ENCODE results near the gene MAPK10. TPM values are rescaled to one million over a fixed set of nuclear protein-coding genes. Genes with fewer than 3 reads are reported as not detected.
"Not testable (repeated sequence)": the region's sequence is repeated elsewhere in the genome, so short reads cannot be mapped to it uniquely, and the experiment has no call there.

The MAPK10 gene
- total RNA-seq, 1 donor from 2014 or later: 0.13 TPM

- DNase-seq (ENCODE audit: low read depth in 2 of 2): peak in 1 of 2 donors; percentile 1
These were observed 20.9 kb downstream of the MAPK10 start for GRCh38 chr4:86338989-86339388.

GRCh38 chr4:86338521-86338920 is 21.3 kb downstream of the MAPK10 start:
- no peak for DNase-seq (ENCODE audit: low read depth in 2 of 2)

- DNase-seq (ENCODE audit: low read depth in 2 of 2): no peak
These were observed 25.7 kb downstream of the MAPK10 start for GRCh38 chr4:86334020-86334750.

- DNase-seq (ENCODE audit: low read depth in 2 of 2): no peak
These were observed 26.6 kb downstream of the MAPK10 start for GRCh38 chr4:86333236-86333635.

GRCh38 chr4:86330961-86331742 is 28.7 kb downstream of the MAPK10 start:
- no peak for DNase-seq (ENCODE audit: low read depth in 2 of 2)

- DNase-seq (ENCODE audit: low read depth in 2 of 2): not testable (repeated sequence)
These were observed 29.4 kb downstream of the MAPK10 start for GRCh38 chr4:86330411-86330810.

- no peak for DNase-seq (ENCODE audit: low read depth in 2 of 2)
These were observed 30.4 kb downstream of the MAPK10 start for GRCh38 chr4:86329431-86329830.

GRCh38 chr4:86326400-86326799 is 33.5 kb downstream of the MAPK10 start:
- DNase-seq (ENCODE audit: low read depth in 2 of 2): no peak

- DNase-seq (ENCODE audit: low read depth in 2 of 2): no peak
These were observed 40.5 kb downstream of the MAPK10 start for GRCh38 chr4:86319390-86319789.

GRCh38 chr4:86315579-86315978 is 44.3 kb downstream of the MAPK10 start:
- DNase-seq (ENCODE audit: low read depth in 2 of 2): no peak

- no peak for DNase-seq (ENCODE audit: low read depth in 2 of 2)
These were observed 46.2 kb downstream of the MAPK10 start for GRCh38 chr4:86313656-86314055.

- DNase-seq (ENCODE audit: low read depth in 2 of 2): peak in 1 of 2 donors; percentile 11
These were observed 52.4 kb downstream of the MAPK10 start for GRCh38 chr4:86307432-86307831.

- no peak for DNase-seq (ENCODE audit: low read depth in 2 of 2)
These were observed 53.0 kb downstream of the MAPK10 start for GRCh38 chr4:86306816-86307215.

- DNase-seq (ENCODE audit: low read depth in 2 of 2): no peak
These were observed 57.0 kb downstream of the MAPK10 start for GRCh38 chr4:86302830-86303229.

- DNase-seq (ENCODE audit: low read depth in 2 of 2): peak; percentile 84 to 89
These were observed 57.6 kb downstream of the MAPK10 start for GRCh38 chr4:86302251-86302650.

- DNase-seq (ENCODE audit: low read depth in 2 of 2): no peak
These were observed 59.3 kb downstream of the MAPK10 start for GRCh38 chr4:86300516-86300915.

GRCh38 chr4:86296865-86297264 is 63.0 kb downstream of the MAPK10 start:
- DNase-seq (ENCODE audit: low read depth in 2 of 2): no peak

- no peak for DNase-seq (ENCODE audit: low read depth in 2 of 2)
These were observed 65.0 kb downstream of the MAPK10 start for GRCh38 chr4:86294883-86295282.

- no peak for DNase-seq (ENCODE audit: low read depth in 2 of 2)
These were observed 68.7 kb downstream of the MAPK10 start for GRCh38 chr4:86291180-86291579.

- no peak for DNase-seq (ENCODE audit: low read depth in 2 of 2)
These were observed 73.1 kb downstream of the MAPK10 start for GRCh38 chr4:86286726-86287125.

- no peak for DNase-seq (ENCODE audit: low read depth in 2 of 2)
These were observed 76.5 kb downstream of the MAPK10 start for GRCh38 chr4:86283371-86283770.

GRCh38 chr4:86280246-86280645 is 79.6 kb downstream of the MAPK10 start:
- no peak for DNase-seq (ENCODE audit: low read depth in 2 of 2)

Measured in dermis microvascular lymphatic vessel endothelial cell (primary cell).